SU-DHL-6 (cell line): ENCODE data around the gene NTRK3.

Experiments
- EZH2phosphoT487 ChIP-seq: fragments of 200-600 bp; sonication (generic), shearing (Covaris generic); conservative IDR thresholded peaks from 2 replicates; pipeline ENCODE4 v1.6.1; 2018; ENCODE audit warnings: mild to moderate bottlenecking, antibody characterized with exemption, low read length, moderate library complexity, mixed read lengths
- TF ChIP-seq, protein P1 (sequence below): fragments of 200-600 bp; sonication (generic); IDR thresholded peaks from one replicate; pipeline ENCODE4 v1.5.1; 2017; ENCODE audit warnings: antibody characterized with exemption, mild to moderate bottlenecking, low read length, moderate library complexity; ENCODE audit not compliant: insufficient read depth, poor library complexity, severe bottlenecking

- TF ChIP-seq, protein P1, sequence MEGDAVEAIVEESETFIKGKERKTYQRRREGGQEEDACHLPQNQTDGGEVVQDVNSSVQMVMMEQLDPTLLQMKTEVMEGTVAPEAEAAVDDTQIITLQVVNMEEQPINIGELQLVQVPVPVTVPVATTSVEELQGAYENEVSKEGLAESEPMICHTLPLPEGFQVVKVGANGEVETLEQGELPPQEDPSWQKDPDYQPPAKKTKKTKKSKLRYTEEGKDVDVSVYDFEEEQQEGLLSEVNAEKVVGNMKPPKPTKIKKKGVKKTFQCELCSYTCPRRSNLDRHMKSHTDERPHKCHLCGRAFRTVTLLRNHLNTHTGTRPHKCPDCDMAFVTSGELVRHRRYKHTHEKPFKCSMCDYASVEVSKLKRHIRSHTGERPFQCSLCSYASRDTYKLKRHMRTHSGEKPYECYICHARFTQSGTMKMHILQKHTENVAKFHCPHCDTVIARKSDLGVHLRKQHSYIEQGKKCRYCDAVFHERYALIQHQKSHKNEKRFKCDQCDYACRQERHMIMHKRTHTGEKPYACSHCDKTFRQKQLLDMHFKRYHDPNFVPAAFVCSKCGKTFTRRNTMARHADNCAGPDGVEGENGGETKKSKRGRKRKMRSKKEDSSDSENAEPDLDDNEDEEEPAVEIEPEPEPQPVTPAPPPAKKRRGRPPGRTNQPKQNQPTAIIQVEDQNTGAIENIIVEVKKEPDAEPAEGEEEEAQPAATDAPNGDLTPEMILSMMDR = no peak
- TF ChIP-seq EZH2phosphoT487 = no peak
Measured at GRCh38 chr15:88264622-88265021, 8.1 kb upstream of the NTRK3 start.
